RWPE1 (cell line): ENCODE results near the gene EFNA5.
"Not testable (repeated sequence)": the region's sequence is repeated elsewhere in the genome, so short reads cannot be mapped to it uniquely, and the experiment has no call there.

Experiments used
- CTCF ChIA-PET: fragments of 350-600 bp; sonication (Branson Sonifier 250); formaldehyde crosslinking; extraction: SDS; loops from one replicate; lab custom pipeline; 2021; lab: Yijun Ruan, JAX
- POLR2A ChIA-PET: fragments of 400-600 bp; formaldehyde crosslinking; extraction: SDS; loops from one replicate; lab custom pipeline; 2020; ENCODE audit warnings: antibody characterized with exemption; ENCODE audit not compliant: low non-redundant PET; lab: Yijun Ruan, JAX
- DNase-seq: peaks from one replicate; pipeline ENCODE4 v3.0.0; 2012; ENCODE audit warnings: low spot score
- H3K27ac ChIP-seq: fragments of 450-650 bp; 2 replicates; pipeline ENCODE4 v1.5.1; 2017
- TF ChIP-seq, protein P1 (sequence below): fragments of 450-650 bp; conservative IDR thresholded peaks from 2 replicates; pipeline ENCODE4 v1.5.1; 2017; ENCODE audit warnings: low read depth, mild to moderate bottlenecking

EFNA5 gene

GRCh38 chr5:107352576-107352975, 318.2 kb downstream of the EFNA5 start:
- no peak overlapping the region for H3K27ac ChIP-seq
- POLR2A ChIA-PET: no interaction called here
- TF ChIP-seq, protein P1, sequence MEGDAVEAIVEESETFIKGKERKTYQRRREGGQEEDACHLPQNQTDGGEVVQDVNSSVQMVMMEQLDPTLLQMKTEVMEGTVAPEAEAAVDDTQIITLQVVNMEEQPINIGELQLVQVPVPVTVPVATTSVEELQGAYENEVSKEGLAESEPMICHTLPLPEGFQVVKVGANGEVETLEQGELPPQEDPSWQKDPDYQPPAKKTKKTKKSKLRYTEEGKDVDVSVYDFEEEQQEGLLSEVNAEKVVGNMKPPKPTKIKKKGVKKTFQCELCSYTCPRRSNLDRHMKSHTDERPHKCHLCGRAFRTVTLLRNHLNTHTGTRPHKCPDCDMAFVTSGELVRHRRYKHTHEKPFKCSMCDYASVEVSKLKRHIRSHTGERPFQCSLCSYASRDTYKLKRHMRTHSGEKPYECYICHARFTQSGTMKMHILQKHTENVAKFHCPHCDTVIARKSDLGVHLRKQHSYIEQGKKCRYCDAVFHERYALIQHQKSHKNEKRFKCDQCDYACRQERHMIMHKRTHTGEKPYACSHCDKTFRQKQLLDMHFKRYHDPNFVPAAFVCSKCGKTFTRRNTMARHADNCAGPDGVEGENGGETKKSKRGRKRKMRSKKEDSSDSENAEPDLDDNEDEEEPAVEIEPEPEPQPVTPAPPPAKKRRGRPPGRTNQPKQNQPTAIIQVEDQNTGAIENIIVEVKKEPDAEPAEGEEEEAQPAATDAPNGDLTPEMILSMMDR: no peak
- CTCF ChIA-PET: no interaction called here
- DNase-seq: no peak

DNA sequence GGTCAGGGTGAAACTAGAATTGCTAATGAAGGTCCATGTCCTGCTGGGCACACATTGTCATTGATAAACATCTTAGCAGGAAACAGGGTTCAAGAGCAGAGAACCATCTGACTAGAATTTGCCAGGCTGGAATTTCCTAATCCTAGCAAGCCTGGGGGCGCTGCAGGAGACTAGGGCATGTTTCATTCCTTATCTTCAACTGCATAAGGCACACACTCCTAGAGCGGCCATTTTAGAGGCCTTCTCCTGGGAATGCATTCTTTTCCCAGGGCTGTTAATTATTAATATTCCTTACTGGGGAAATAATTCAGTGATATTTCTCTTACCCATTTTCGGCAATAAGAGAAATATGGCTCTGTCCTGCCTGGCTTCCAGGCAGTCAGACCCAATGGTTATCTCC, 324.2 kb downstream of the EFNA5 start:
- DNase-seq, CTCF ChIA-PET, POLR2A ChIA-PET: not testable (repeated sequence)

GRCh38 chr5:107342371-107342770, 328.4 kb downstream of the EFNA5 start:
- POLR2A ChIA-PET: no interaction called here
- H3K27ac ChIP-seq: no peak overlapping the region
- DNase-seq: no peak
- CTCF ChIA-PET: no interaction called here
- TF ChIP-seq, protein P1: no peak

More for the DNA sequence above, 324.2 kb downstream of the EFNA5 start:
- H3K27ac ChIP-seq: not testable (repeated sequence)

DNA sequence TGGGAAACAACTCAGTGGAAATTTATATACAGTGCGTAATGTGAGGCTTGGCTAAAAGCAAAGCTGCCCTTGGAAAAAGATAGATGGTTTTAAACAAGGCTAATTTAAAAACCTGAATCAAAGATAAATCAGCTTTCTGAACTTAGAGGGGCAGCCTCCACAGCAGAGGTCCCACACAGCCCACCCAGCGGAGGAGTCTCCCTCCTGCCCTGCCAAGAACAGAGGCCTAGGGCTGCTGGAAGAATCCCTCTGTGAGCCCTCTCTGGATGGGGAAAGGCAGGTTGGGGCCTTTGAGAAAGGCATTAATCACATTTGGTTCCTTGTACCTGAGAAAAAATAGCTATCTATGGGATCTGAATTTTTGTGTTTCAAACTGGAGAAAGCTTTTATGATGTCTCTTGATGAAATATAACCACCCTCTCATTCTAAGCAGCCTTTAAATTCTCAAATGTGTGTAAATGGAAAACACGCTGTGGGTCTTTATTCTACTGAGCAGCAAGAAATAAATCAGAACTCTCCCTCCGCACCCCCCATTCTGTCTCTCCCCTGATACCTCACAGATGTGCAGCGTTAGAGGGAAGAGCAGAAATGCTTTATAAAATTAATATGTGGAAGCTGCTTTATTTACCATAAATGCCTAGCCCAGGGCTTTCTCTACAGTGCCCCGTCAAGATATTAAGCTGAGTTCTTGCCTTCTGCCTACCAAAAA, 329.2 kb downstream of the EFNA5 start:
- no peak for DNase-seq
- ChIA-PET CTCF (interaction anchor here (0.7 kb wide), 1 partner anchor 1123 kb away, joined by 5 read pairs; no protein-coding TSS in a partner anchor), POLR2A (no interaction called here)
- H3K27ac ChIP-seq: no peak overlapping the region
- TF ChIP-seq, protein P1: no peak

- CTCF ChIA-PET: no interaction called here
- DNase-seq: peak; percentile 34
Measured at GRCh38 chr5:107340631-107341030, 330.1 kb downstream of the EFNA5 start.

DNA sequence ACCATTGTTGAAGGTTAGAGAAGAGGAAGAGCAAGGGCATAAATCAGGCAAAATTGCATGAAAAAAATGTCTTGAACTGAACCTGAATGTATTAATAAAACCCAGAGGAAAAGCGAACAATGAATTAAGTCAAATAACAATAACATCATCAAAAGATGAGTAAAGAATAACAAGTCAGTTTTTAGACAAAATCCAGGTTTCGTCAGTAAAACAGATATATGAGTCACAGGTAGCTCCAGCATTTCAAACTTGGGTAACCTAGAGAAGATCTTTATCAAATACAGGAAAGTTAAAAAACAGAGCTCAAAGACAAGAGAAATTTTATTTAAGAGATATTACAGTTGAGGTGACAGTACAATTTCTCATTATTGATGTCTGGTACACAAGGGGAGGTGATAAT, 332.4 kb downstream of the EFNA5 start:
- DNase-seq: no peak
- ChIA-PET POLR2A (no interaction called here), CTCF (interaction anchor here (0.7 kb wide), 1 partner anchor 276 kb away, joined by 4 read pairs; no protein-coding TSS in a partner anchor)
- TF ChIP-seq, protein P1: no peak
- no peak overlapping the region for H3K27ac ChIP-seq

More at GRCh38 chr5:107340631-107341030, 330.1 kb downstream of the EFNA5 start:
- POLR2A ChIA-PET: no interaction called here
- TF ChIP-seq, protein P1: no peak
- H3K27ac ChIP-seq: no peak overlapping the region

- peak; percentile 79 for DNase-seq
- POLR2A ChIA-PET: no interaction called here
- TF ChIP-seq, protein P1: no peak
Measured at GRCh38 chr5:107337281-107337680, 333.5 kb downstream of the EFNA5 start.

More at GRCh38 chr5:107337281-107337680, 333.5 kb downstream of the EFNA5 start:
- CTCF ChIA-PET: interaction anchor here (0.6 kb wide), 2 partner anchors 56 to 296 kb away, joined by 3 read pairs; no protein-coding TSS in a partner anchor
- no peak overlapping the region for H3K27ac ChIP-seq
